SK-N-SH (cell line): ENCODE measurements around the gene MGRN1. TPM values are rescaled to one million over a fixed set of nuclear protein-coding genes. Genes with fewer than 3 reads are reported as not detected.

Experiments
- CTCF ChIA-PET: fragments of 300-600, 350-600 bp; formaldehyde crosslinking; extraction: SDS; loops from one replicate; lab custom pipeline; 2021; lab: Yijun Ruan, JAX
- POLR2A ChIA-PET: fragments of 350-600 bp; sonication (Branson Sonifier 250); formaldehyde crosslinking; extraction: SDS; loops from one replicate; lab custom pipeline; 2020; ENCODE audit warnings: antibody characterized with exemption, inconsistent platforms; lab: Yijun Ruan, JAX
- DNase-seq: peaks from one replicate; pipeline ENCODE4 v3.0.0; 2012
- H2AFZ ChIP-seq: fragments of 200-600 bp; sonication (generic); 2 replicates; pipeline ENCODE4 v1.8.1; 2016; ENCODE audit warnings: antibody characterized with exemption, mild to moderate bottlenecking, low read depth
- H3F3A ChIP-seq: fragments of 200-600 bp; sonication (generic); replicated peaks from 2 replicates; pipeline ENCODE3; 2016; ENCODE audit warnings: antibody characterized with exemption, mild to moderate bottlenecking; ENCODE audit not compliant: insufficient read depth
- H3K27ac ChIP-seq, 2 experiments: fragments of 200-500 bp in 1 of 2; fragments of 200-600 bp in 1 of 2; sonication (Bioruptor generic) in 1 of 2; sonication (generic), shearing (Covaris generic) in 1 of 2; 2 replicates each; pipeline versions ENCODE4 v1.5.1 to v1.6.1; 2014 to 2016; ENCODE audit warnings: low read depth in 2 of 2, inconsistent platforms in 1 of 2, low read length in 1 of 2, mild to moderate bottlenecking in 1 of 2, mixed read lengths in 1 of 2
- H3K27me3 ChIP-seq: fragments of 200-600 bp; sonication (generic), shearing (Covaris generic); 2 replicates; pipeline ENCODE4 v1.6.1; 2016; ENCODE audit warnings: mixed run types; ENCODE audit not compliant: insufficient read depth
- H3K36me3 ChIP-seq, 2 experiments: fragments of 200-500 bp in 1 of 2; fragments of 200-600 bp in 1 of 2; sonication (Bioruptor generic) in 1 of 2; sonication (generic) in 1 of 2; replicated peaks in 1 of 2; 2 replicates each; pipeline versions ENCODE3 to v1.5.1; 2014 to 2016; ENCODE audit warnings: low read length in 1 of 2, mild to moderate bottlenecking in 1 of 2; ENCODE audit not compliant: insufficient read depth in 2 of 2, control insufficient read depth in 1 of 2
- H3K4me1 ChIP-seq, 2 experiments: fragments of 200-500 bp in 1 of 2; fragments of 200-600 bp in 1 of 2; sonication (Bioruptor generic) in 1 of 2; sonication (generic), shearing (Covaris generic) in 1 of 2; 2 replicates each; pipeline versions ENCODE4 v1.5.1 to v1.6.1; 2014 to 2016; ENCODE audit warnings: low read depth in 1 of 2, low read length in 1 of 2, mixed run types in 1 of 2; ENCODE audit not compliant: insufficient read depth in 2 of 2, control insufficient read depth in 1 of 2
- H3K4me2 ChIP-seq: fragments of 200-600 bp; sonication (generic), shearing (Covaris generic); 2 replicates; pipeline ENCODE4 v1.6.1; 2017; ENCODE audit warnings: mixed run types
- H3K4me3 ChIP-seq, 2 experiments: fragments of 200-500 bp in 1 of 2; fragments of 200-600 bp in 1 of 2; sonication (Bioruptor generic) in 1 of 2; sonication (generic), shearing (Covaris generic) in 1 of 2; 2 replicates each; pipeline versions ENCODE4 v1.5.1 to v1.8.1; 2014 to 2016; ENCODE audit warnings: low read depth in 2 of 2, inconsistent platforms in 1 of 2, low read length in 1 of 2, mild to moderate bottlenecking in 1 of 2, mixed read lengths in 1 of 2, moderate library complexity in 1 of 2
- H3K79me2 ChIP-seq: fragments of 200-600 bp; sonication (generic); 2 replicates; pipeline ENCODE4 v1.8.1; 2017; ENCODE audit warnings: mild to moderate bottlenecking; ENCODE audit not compliant: insufficient read depth
- H3K9ac ChIP-seq: fragments of 200-600 bp; sonication (generic); 2 replicates; pipeline ENCODE4 v1.6.1; 2017; ENCODE audit warnings: mixed run types
- H3K9me2 ChIP-seq: fragments of 200-600 bp; sonication (generic); 2 replicates; pipeline ENCODE4 v1.6.1; 2017; ENCODE audit warnings: mixed run types
- H3K9me3 ChIP-seq: fragments of 200-600 bp; sonication (generic); 2 replicates; pipeline ENCODE4 v1.6.1; 2017; ENCODE audit warnings: mixed run types, mild to moderate bottlenecking, moderate library complexity
- H4K20me1 ChIP-seq: fragments of 200-600 bp; sonication (generic); 2 replicates; pipeline ENCODE4 v1.6.1; 2017; ENCODE audit warnings: mild to moderate bottlenecking, mixed run types; ENCODE audit not compliant: insufficient read depth
- CHD2 ChIP-seq: fragments of 150-350 bp; IDR thresholded peaks from 2 replicates; pipeline ENCODE4 v1.6.1; 2018; ENCODE audit warnings: low read length; ENCODE audit not compliant: partially characterized antibody
- CTCF ChIP-seq: fragments of 200-600 bp; sonication (generic); IDR thresholded peaks from 2 replicates; pipeline ENCODE4 v1.6.1; 2017; ENCODE audit warnings: antibody characterized with exemption, mild to moderate bottlenecking, moderate library complexity
- ELF1 ChIP-seq: IDR thresholded peaks from 2 replicates; pipeline ENCODE4 v1.4.0; 2012
- EP300 ChIP-seq, 2 experiments: IDR thresholded peaks; 2 replicates each; pipeline versions ENCODE4 v1.4.0 to v1.6.1; 2012; ENCODE audit warnings: borderline replicate concordance in 1 of 2, low read depth in 1 of 2, low read length in 1 of 2
- FOSL2 ChIP-seq: IDR thresholded peaks from 2 replicates; pipeline ENCODE4 v1.4.0; 2012; ENCODE audit warnings: low read depth, mild to moderate bottlenecking, moderate library complexity, borderline replicate concordance
- GABPA ChIP-seq: IDR thresholded peaks from 2 replicates; pipeline ENCODE4 v1.4.0; 2012; ENCODE audit warnings: low read depth, mild to moderate bottlenecking
- GATA2 ChIP-seq: sonication (generic); formaldehyde crosslinking; IDR thresholded peaks from 2 replicates; pipeline ENCODE4 v1.5.0; 2020; ENCODE audit warnings: mild to moderate bottlenecking, missing genetic modification reagents
- MAX ChIP-seq: IDR thresholded peaks from 2 replicates; pipeline ENCODE4 v1.4.0; 2012; ENCODE audit warnings: low read depth
- MEF2A ChIP-seq: IDR thresholded peaks from 2 replicates; pipeline ENCODE4 v1.4.0; 2012; ENCODE audit warnings: low read depth, borderline replicate concordance
- MXI1 ChIP-seq: IDR thresholded peaks from 2 replicates; pipeline ENCODE4 v1.6.1; 2012; ENCODE audit warnings: mild to moderate bottlenecking, low read depth, low read length, improper control_type of control experiment
- NRF1 ChIP-seq: IDR thresholded peaks from 2 replicates; pipeline ENCODE4 v1.6.1; 2012; ENCODE audit warnings: low read depth, mild to moderate bottlenecking, low read length
- REST ChIP-seq: IDR thresholded peaks from 2 replicates; pipeline ENCODE4 v1.6.1; 2012; ENCODE audit warnings: mild to moderate bottlenecking, low read depth, low read length, moderate library complexity
- RFX5 ChIP-seq: IDR thresholded peaks from 2 replicates; pipeline ENCODE4 v1.6.1; 2012; ENCODE audit warnings: mild to moderate bottlenecking, improper control_type of control experiment, low read length
- RXRA ChIP-seq: IDR thresholded peaks from 2 replicates; pipeline ENCODE4 v1.4.0; 2012; ENCODE audit warnings: low read depth, mild to moderate bottlenecking, borderline replicate concordance
- SIN3A ChIP-seq: IDR thresholded peaks from 2 replicates; pipeline ENCODE4 v1.6.1; 2012; ENCODE audit warnings: low read depth, mild to moderate bottlenecking, low read length, moderate library complexity, borderline replicate concordance
- USF2 ChIP-seq: fragments of 150-350 bp; IDR thresholded peaks from 2 replicates; pipeline ENCODE4 v1.6.1; 2017; ENCODE audit warnings: antibody characterized with exemption, low read length, low read depth, borderline replicate concordance
- ZBTB33 ChIP-seq: IDR thresholded peaks from 2 replicates; pipeline ENCODE4 v1.4.0; 2012; ENCODE audit warnings: low read depth, borderline replicate concordance
- WGBS: methylation state at CpG from one replicate; pipeline ENCODE4 v1.1.6; 2017; ENCODE audit warnings: low lambda C conversion rate; 5-methylcytosine and 5-hydroxymethylcytosine counted together
- polyA plus RNA-seq, 3 experiments: library from polyadenylated mRNA; depleted of rRNA; stranded (reverse); fragments of >200 nt; gene quantifications; 2 replicates each; pipeline ENCODE4 v1.2.3, GENCODE V29; 2012

MGRN1 gene
- polyA plus RNA-seq, 1 of the 3 experiments (the other 2 are of a cell fraction), result 13.3 TPM

GRCh38 chr16:4697848-4698291, 73.2 kb downstream of the MGRN1 start:
- Histone ChIP-seq H3K4me2 (no peak overlapping the region), H3K4me3 (no peak overlapping the region), H3F3A (peaks cover 15% of the 10 kb centered on the region), H3K27me3 (no peaks in the 10 kb centered on the region), H3K36me3 (peaks cover 13 to 76% of the 10 kb centered on the region in 2 experiments), H3K79me2 (peaks cover 11% of the 10 kb centered on the region; the same call in 1 of the 2 replicates), H3K27ac (no peak overlapping the region), H4K20me1 (no peaks in the 10 kb centered on the region), H2AFZ (no peak overlapping the region), H3K9me3 (no peaks in the 10 kb centered on the region), H3K4me1 (peaks cover 0 to 16% of the 10 kb centered on the region in 2 experiments; a peak in 1 of 4 replicates), H3K9me2 (no peaks in the 10 kb centered on the region), H3K9ac (no peak overlapping the region)
- no peak for TF ChIP-seq GABPA
- TF ChIP-seq GATA2 (CRISPR knock-in tag), result no peak
- TF ChIP-seq NRF1, result no peak
- no peak for TF ChIP-seq SIN3A
- no peak for TF ChIP-seq REST
- no peak for TF ChIP-seq CHD2
- TF ChIP-seq ZBTB33, result no peak
- no peak for TF ChIP-seq CTCF
- TF ChIP-seq RXRA, result no peak
- no peak for TF ChIP-seq RFX5
- TF ChIP-seq USF2, result no peak
- TF ChIP-seq MEF2A, result no peak
- no peak for TF ChIP-seq FOSL2
- no peak for TF ChIP-seq EP300 (IDR thresholded peaks at IDR 0.05; ENCODE audit: borderline replicate concordance in 1 of 2, low read depth in 1 of 2, low read length in 1 of 2)
- TF ChIP-seq ELF1, result no peak
- no peak for TF ChIP-seq MXI1
- no peak for TF ChIP-seq MAX
- no CpG with 5 or more reads among the region's 9 CpGs for WGBS
- POLR2A ChIA-PET, result interaction anchor here (0.6 to 1.1 kb wide), 3 partner anchors 23 to 138 kb away, joined by 3 to 4 read pairs (median 4); no protein-coding TSS in a partner anchor
- CTCF ChIA-PET, result interaction anchor here (1.0 to 1.2 kb wide), 2 partner anchors 24 to 35 kb away, joined by 3 read pairs; no protein-coding TSS in a partner anchor
- no peak for DNase-seq
